Hepatocyte (in vitro differentiated cells): ENCODE results near the gene TLX2.

Source experiments
- CTCF ChIP-seq: fragments of 200-600 bp; sonication (generic); IDR thresholded peaks from 2 replicates; pipeline ENCODE4 v1.5.1; 2016; ENCODE audit warnings: antibody characterized with exemption, mild to moderate bottlenecking; ENCODE audit not compliant: poor library complexity
- EZH2 ChIP-seq: fragments of 200-600 bp; sonication (generic); IDR thresholded peaks from 2 replicates; pipeline ENCODE4 v1.6.1; 2016; ENCODE audit warnings: antibody characterized with exemption, mild to moderate bottlenecking, borderline replicate concordance
- EZH2phosphoT487 ChIP-seq: fragments of 200-600 bp; sonication (generic); IDR thresholded peaks from one replicate; pipeline ENCODE4 v1.6.1; 2018; ENCODE audit warnings: antibody characterized with exemption, mild to moderate bottlenecking, low read depth, moderate library complexity; ENCODE audit not compliant: unreplicated experiment, severe bottlenecking

GRCh38 chr2:74533464-74533863 lies 19.2 kb downstream of the TLX2 start:
- TF ChIP-seq CTCF (no peak), EZH2phosphoT487 (no peak), EZH2 (no peak)
